ENCODE measurements around the gene OIP5.
A peak's percentile ranks its signal among the peaks of the same experiment; 100 is the strongest.

- TF ChIP-seq GATAD2A (CRISPR knock-in tag; IDR thresholded peaks at IDR 0.05) (no peak), HNRNPL (IDR thresholded peaks at IDR 0.05; ENCODE audit: low read depth, low read length) (no peak), ZNF263 (CRISPR knock-in tag; IDR thresholded peaks at IDR 0.05) (no peak), ZNF331 (CRISPR knock-in tag; IDR thresholded peaks at IDR 0.05) (no peak)
- TF ChIP-seq, protein P1, sequence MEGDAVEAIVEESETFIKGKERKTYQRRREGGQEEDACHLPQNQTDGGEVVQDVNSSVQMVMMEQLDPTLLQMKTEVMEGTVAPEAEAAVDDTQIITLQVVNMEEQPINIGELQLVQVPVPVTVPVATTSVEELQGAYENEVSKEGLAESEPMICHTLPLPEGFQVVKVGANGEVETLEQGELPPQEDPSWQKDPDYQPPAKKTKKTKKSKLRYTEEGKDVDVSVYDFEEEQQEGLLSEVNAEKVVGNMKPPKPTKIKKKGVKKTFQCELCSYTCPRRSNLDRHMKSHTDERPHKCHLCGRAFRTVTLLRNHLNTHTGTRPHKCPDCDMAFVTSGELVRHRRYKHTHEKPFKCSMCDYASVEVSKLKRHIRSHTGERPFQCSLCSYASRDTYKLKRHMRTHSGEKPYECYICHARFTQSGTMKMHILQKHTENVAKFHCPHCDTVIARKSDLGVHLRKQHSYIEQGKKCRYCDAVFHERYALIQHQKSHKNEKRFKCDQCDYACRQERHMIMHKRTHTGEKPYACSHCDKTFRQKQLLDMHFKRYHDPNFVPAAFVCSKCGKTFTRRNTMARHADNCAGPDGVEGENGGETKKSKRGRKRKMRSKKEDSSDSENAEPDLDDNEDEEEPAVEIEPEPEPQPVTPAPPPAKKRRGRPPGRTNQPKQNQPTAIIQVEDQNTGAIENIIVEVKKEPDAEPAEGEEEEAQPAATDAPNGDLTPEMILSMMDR (CRISPR knock-in tag; IDR thresholded peaks at IDR 0.05): peak; percentile 81; the same call in 1 of the 2 replicates
Observed at GRCh38 chr15:41332194-41333025, at the start of gene OIP5, which contains the start of gene NUSAP1.
